Endothelial cell of umbilical vein (primary cell): ENCODE data around the gene CD82. TPM values are rescaled to one million over a fixed set of nuclear protein-coding genes. Genes with fewer than 3 reads are reported as not detected.

ENCODE experiments used
- BruUV-seq: library from RNA; stranded (reverse); fragments of 400-500 nt; replicated peaks from 2 replicates; lab custom pipeline; 2021; lab: Mats Ljungman, UMichigan
- CTCF ChIA-PET: fragments of 300-600, 350-600 bp; sonication (Branson Sonifier 250); formaldehyde crosslinking; loops from one replicate; lab custom pipeline; 2021; ENCODE audit warnings: antibody characterized with exemption, inconsistent platforms; lab: Charles Lee
- POLR2A ChIA-PET: fragments of 300-600, 350-600 bp; sonication (Branson Sonifier 250); formaldehyde crosslinking; loops from one replicate; lab custom pipeline; 2021; ENCODE audit warnings: antibody characterized with exemption, inconsistent platforms; lab: Charles Lee
- DNase-seq: peaks from one replicate; pipeline ENCODE4 v3.0.0-alpha.2; 2011; ENCODE audit warnings: low read depth, low spot score
- FAIRE-seq: peaks from 2 replicates; lab custom pipeline; 2011; peaks lifted over from hg19 to GRCh38; lab: Jason Lieb, UNC
- H2AFZ ChIP-seq: 2 replicates; pipeline ENCODE4 v1.6.0; 2012; ENCODE audit warnings: low read depth, low read length, control low read depth, inconsistent platforms
- H3K27ac ChIP-seq: 2 replicates; pipeline ENCODE4 v1.5.1; 2011; ENCODE audit warnings: low read depth, mild to moderate bottlenecking, control low read depth, low read length, moderate library complexity; ENCODE audit not compliant: insufficient read depth
- H3K27me3 ChIP-seq, 2 experiments: 2 replicates each; pipeline versions ENCODE4 v1.6.0 to v1.6.1; 2011; ENCODE audit warnings: low read length in 2 of 2, mixed read lengths in 1 of 2; ENCODE audit not compliant: control insufficient read depth in 2 of 2, insufficient read depth in 2 of 2
- H3K36me3 ChIP-seq, 2 experiments: 2 replicates in 1 of 2; 3 replicates in 1 of 2; pipeline ENCODE4 v1.5.1; 2011; ENCODE audit warnings: low read length in 2 of 2, mild to moderate bottlenecking in 1 of 2, moderate library complexity in 1 of 2; ENCODE audit not compliant: control insufficient read depth in 2 of 2, insufficient read depth in 2 of 2; ENCODE audit errors: extremely low read depth in 1 of 2
- H3K4me1 ChIP-seq: 3 replicates; pipeline ENCODE4 v1.5.1; 2011; ENCODE audit warnings: mild to moderate bottlenecking, low read length; ENCODE audit not compliant: control insufficient read depth, insufficient read depth; ENCODE audit errors: extremely low read depth
- H3K4me2 ChIP-seq: 2 replicates; pipeline ENCODE4 v1.6.1; 2011; ENCODE audit warnings: low read length, control low read depth, mixed read lengths; ENCODE audit not compliant: insufficient read depth
- H3K4me3 ChIP-seq, 3 experiments: fragments of 200-600 bp in 1 of 3; sonication (generic), shearing (Covaris generic) in 1 of 3; replicated peaks in 1 of 3; 2 replicates each; pipeline ENCODE4 v1.5.1; 2011 to 2016; ENCODE audit warnings: control low read depth in 3 of 3, low read length in 3 of 3, mild to moderate bottlenecking in 2 of 3, inconsistent platforms in 1 of 3, low read depth in 1 of 3, moderate library complexity in 1 of 3; ENCODE audit not compliant: insufficient read depth in 1 of 3
- H3K79me2 ChIP-seq: 2 replicates; pipeline ENCODE4 v1.6.0; 2012; ENCODE audit warnings: low read length, inconsistent platforms; ENCODE audit not compliant: control insufficient read depth, insufficient read depth
- H3K9ac ChIP-seq: replicated peaks from 2 replicates; pipeline ENCODE3; 2011; ENCODE audit warnings: low read length, control low read depth; ENCODE audit not compliant: insufficient read depth; ENCODE audit errors: extremely low read depth
- H3K9me1 ChIP-seq: replicated peaks from 3 replicates; pipeline ENCODE4 v1.6.0; 2011; ENCODE audit warnings: mild to moderate bottlenecking, low read length; ENCODE audit not compliant: control insufficient read depth, insufficient read depth; ENCODE audit errors: extremely low read depth
- H3K9me3 ChIP-seq: replicated peaks from 2 replicates; pipeline ENCODE4 v1.5.1; 2012; ENCODE audit warnings: low read length, inconsistent platforms; ENCODE audit not compliant: control insufficient read depth, insufficient read depth
- H4K20me1 ChIP-seq: replicated peaks from 2 replicates; pipeline ENCODE3; 2011; ENCODE audit warnings: mild to moderate bottlenecking, low read length; ENCODE audit not compliant: control insufficient read depth, insufficient read depth; ENCODE audit errors: extremely low read depth
- EZH2 ChIP-seq: IDR thresholded peaks from 2 replicates; pipeline ENCODE4 v1.6.1; 2012; ENCODE audit warnings: borderline replicate concordance, low read depth, mild to moderate bottlenecking, moderate library complexity, low read length, inconsistent platforms; ENCODE audit not compliant: severe bottlenecking
- FOS ChIP-seq: IDR thresholded peaks from 2 replicates; pipeline ENCODE4 v1.6.1; 2011; ENCODE audit warnings: mild to moderate bottlenecking, low read length, moderate library complexity, borderline replicate concordance; ENCODE audit not compliant: insufficient read depth
- GATA2 ChIP-seq: IDR thresholded peaks from 2 replicates; pipeline ENCODE4 v1.7.0; 2011; ENCODE audit warnings: low read depth, mild to moderate bottlenecking, moderate library complexity, mixed read lengths, low read length; ENCODE audit not compliant: insufficient read length, insufficient read depth
- JUN ChIP-seq: IDR thresholded peaks from 2 replicates; pipeline ENCODE4 v1.6.1; 2011; ENCODE audit warnings: borderline replicate concordance, low read depth; ENCODE audit not compliant: insufficient read length, insufficient read depth
- MYC ChIP-seq: IDR thresholded peaks from one replicate; pipeline ENCODE4 v1.6.1; 2011; ENCODE audit warnings: mild to moderate bottlenecking, low read depth, low read length
- POLR2A ChIP-seq: IDR thresholded peaks from 2 replicates; pipeline ENCODE4 v1.6.1; 2012; ENCODE audit warnings: low read depth, mild to moderate bottlenecking, control low read depth, low read length
- POLR2AphosphoS5 ChIP-seq: IDR thresholded peaks from 2 replicates; pipeline ENCODE4 v1.6.1; 2012; ENCODE audit warnings: low read depth, mild to moderate bottlenecking, control low read depth, low read length, moderate library complexity; ENCODE audit not compliant: insufficient read depth
- dilution Hi-C: fragments of 300-500 bp; cut with MboI; formaldehyde crosslinking; loops from one replicate; pipeline ENCODE4 v1.15.0; 2019; ENCODE audit warnings: low sequenced_read_pairs; ENCODE audit not compliant: extremely low pct_ligation_motif_present
- intact Hi-C: fragments of 100-400 bp; cut with micrococcal nuclease; formaldehyde crosslinking; loops from one replicate; pipeline ENCODE4 v1.10.0; 2022
- polyA plus RNA-seq, 4 experiments: library from polyadenylated mRNA; depleted of rRNA in 3 of 4; stranded (reverse) in 3 of 4; unstranded in 1 of 4; fragments of >200 nt; gene quantifications; 2 replicates each; pipeline versions ENCODE4 v1.2.1 to v1.2.3, GENCODE V29; 2011 to 2012; ENCODE audit warnings: missing spikeins in 1 of 4
- total RNA-seq: library from RNA; stranded (reverse); gene quantifications from 2 replicates; pipeline ENCODE4 v1.2.3, GENCODE V29; 2021
- TF ChIP-seq, protein P1 (sequence below): IDR thresholded peaks from 2 replicates; pipeline ENCODE4 v1.6.1; 2011; ENCODE audit not compliant: insufficient read depth, insufficient read length
- TF ChIP-seq, protein P2 (sequence below), 2 donors: IDR thresholded peaks; 1 replicate in 1 of 2; 2 replicates in 1 of 2; pipeline ENCODE4 v1.5.1; 2011; ENCODE audit warnings: low read length in 2 of 2, mild to moderate bottlenecking in 2 of 2, moderate library complexity in 2 of 2, control low read depth in 1 of 2, inconsistent platforms in 1 of 2, low read depth in 1 of 2; ENCODE audit not compliant: insufficient read depth in 1 of 2; ENCODE audit errors: extremely low read depth in 1 of 2

The CD82 gene
- total and polyA plus RNA-seq, 2 donors (not counting 3 experiments of a cell fraction or from before 2014, with no cell fraction given), result 17.9 to 25.2 TPM

DNA sequence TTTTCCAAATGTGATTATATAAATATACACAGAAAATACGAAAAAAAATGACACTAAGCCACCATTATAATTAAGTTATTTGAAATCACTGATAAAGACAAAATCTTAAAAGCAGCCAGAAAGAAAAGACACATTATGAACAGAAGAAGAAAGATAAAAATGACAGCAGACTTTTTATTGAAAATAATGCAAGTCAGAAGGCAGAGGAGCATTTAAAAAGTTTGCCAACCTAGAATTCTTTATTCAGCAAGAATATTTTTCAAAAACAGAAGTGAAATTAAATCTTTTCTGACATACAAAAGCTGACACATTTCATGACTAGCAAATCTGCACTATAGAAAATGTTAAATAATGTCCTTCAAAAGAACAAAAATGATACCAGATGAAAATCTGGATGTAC is 77.8 kb downstream of the CD82 start:
- ChIA-PET CTCF (no interaction called here), POLR2A (no interaction called here)
- intact Hi-C loops (no loop called here), dilution Hi-C loops (no loop called here)
- peaks cover 2% of the 10 kb centered on the region for H3K4me1 ChIP-seq
- DNase-seq (no peak), FAIRE-seq (no peak)
- H4K20me1 ChIP-seq, result no peaks in the 10 kb centered on the region
- TF ChIP-seq, protein P1, sequence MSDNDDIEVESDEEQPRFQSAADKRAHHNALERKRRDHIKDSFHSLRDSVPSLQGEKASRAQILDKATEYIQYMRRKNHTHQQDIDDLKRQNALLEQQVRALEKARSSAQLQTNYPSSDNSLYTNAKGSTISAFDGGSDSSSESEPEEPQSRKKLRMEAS, result no peak
- no peaks in the 10 kb centered on the region for H3K36me3 ChIP-seq
- no peaks in the 10 kb centered on the region for H3K79me2 ChIP-seq
- no peaks in the 10 kb centered on the region for H3K9me3 ChIP-seq
- no peak overlapping the region for H3K4me3 ChIP-seq
- no peak overlapping the region for H3K9ac ChIP-seq
- no peaks in the 10 kb centered on the region for H3K9me1 ChIP-seq
- BruUV-seq, result no TSS peak
- no peak overlapping the region for H3K4me2 ChIP-seq
- H3K27ac ChIP-seq, result no peak overlapping the region
- H3K27me3 ChIP-seq, result peaks cover 0 to 33% of the 10 kb centered on the region in 2 experiments
- H2AFZ ChIP-seq, result no peak overlapping the region

DNA sequence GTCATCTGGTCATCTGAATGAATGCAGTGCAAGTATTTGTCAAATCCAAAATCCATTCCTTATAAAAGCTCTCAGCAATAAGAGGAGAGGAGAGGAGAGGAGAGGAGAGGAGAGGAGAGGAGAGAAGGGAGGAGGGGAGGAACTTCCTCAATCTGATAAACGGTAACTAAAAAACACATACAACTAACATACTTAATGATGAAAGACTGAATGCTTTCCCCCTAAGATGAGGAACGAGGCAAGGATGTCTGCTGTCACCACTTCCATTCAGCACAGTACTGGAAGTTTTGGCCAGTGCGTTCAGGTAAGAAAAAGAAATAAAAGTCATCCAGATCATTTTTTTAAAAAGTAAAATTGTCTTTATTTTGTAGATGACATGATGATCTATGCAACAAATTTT is 80.4 kb downstream of the CD82 start:
- H3K27me3 ChIP-seq, result peaks cover 9 to 51% of the 10 kb centered on the region in 2 experiments
- intact Hi-C loops, result no loop called here
- H2AFZ ChIP-seq, result no peak overlapping the region
- H3K79me2 ChIP-seq, result no peaks in the 10 kb centered on the region
- H3K4me1 ChIP-seq, result no peaks in the 10 kb centered on the region
- FAIRE-seq, result no peak
- H3K4me2 ChIP-seq, result no peak overlapping the region
- dilution Hi-C loops, result no loop called here
- no peak overlapping the region for H3K9ac ChIP-seq
- DNase-seq, result no peak
- POLR2A ChIA-PET, result no interaction called here
- no peaks in the 10 kb centered on the region for H4K20me1 ChIP-seq
- no peak for TF ChIP-seq MYC
- TF ChIP-seq EZH2, result no peak
- TF ChIP-seq POLR2A, result no peak
- TF ChIP-seq POLR2AphosphoS5, result no peak
- no peak for TF ChIP-seq FOS
- TF ChIP-seq JUN, result no peak
- TF ChIP-seq GATA2, result no peak
- TF ChIP-seq, protein P1, result no peak
- TF ChIP-seq, protein P2, sequence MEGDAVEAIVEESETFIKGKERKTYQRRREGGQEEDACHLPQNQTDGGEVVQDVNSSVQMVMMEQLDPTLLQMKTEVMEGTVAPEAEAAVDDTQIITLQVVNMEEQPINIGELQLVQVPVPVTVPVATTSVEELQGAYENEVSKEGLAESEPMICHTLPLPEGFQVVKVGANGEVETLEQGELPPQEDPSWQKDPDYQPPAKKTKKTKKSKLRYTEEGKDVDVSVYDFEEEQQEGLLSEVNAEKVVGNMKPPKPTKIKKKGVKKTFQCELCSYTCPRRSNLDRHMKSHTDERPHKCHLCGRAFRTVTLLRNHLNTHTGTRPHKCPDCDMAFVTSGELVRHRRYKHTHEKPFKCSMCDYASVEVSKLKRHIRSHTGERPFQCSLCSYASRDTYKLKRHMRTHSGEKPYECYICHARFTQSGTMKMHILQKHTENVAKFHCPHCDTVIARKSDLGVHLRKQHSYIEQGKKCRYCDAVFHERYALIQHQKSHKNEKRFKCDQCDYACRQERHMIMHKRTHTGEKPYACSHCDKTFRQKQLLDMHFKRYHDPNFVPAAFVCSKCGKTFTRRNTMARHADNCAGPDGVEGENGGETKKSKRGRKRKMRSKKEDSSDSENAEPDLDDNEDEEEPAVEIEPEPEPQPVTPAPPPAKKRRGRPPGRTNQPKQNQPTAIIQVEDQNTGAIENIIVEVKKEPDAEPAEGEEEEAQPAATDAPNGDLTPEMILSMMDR (IDR thresholded peaks at IDR 0.05; ENCODE audit: extremely low read depth in 1 of 2, insufficient read depth in 1 of 2, low read depth in 1 of 2, low read length in 2 of 2), result no peak
- CTCF ChIA-PET, result interaction anchor here (0.6 to 1.0 kb wide), 3 partner anchors 21 to 281 kb away, joined by 3 read pairs; no protein-coding TSS in a partner anchor
- no peaks in the 10 kb centered on the region for H3K9me3 ChIP-seq
- no TSS peak for BruUV-seq
- no peaks in the 10 kb centered on the region for H3K36me3 ChIP-seq
- H3K4me3 ChIP-seq, result no peak overlapping the region
- no peak overlapping the region for H3K27ac ChIP-seq
- no peaks in the 10 kb centered on the region for H3K9me1 ChIP-seq
